ENCODE measurements around the gene SURF2. TPM values are rescaled to one million over a fixed set of nuclear protein-coding genes. Genes with fewer than 3 reads are reported as not detected.
A peak's percentile ranks its signal among the peaks of the same experiment; 100 is the strongest.

Gene SURF2
- total RNA-seq, 1 donor from 2014 or later: 9.0 TPM

DNA sequence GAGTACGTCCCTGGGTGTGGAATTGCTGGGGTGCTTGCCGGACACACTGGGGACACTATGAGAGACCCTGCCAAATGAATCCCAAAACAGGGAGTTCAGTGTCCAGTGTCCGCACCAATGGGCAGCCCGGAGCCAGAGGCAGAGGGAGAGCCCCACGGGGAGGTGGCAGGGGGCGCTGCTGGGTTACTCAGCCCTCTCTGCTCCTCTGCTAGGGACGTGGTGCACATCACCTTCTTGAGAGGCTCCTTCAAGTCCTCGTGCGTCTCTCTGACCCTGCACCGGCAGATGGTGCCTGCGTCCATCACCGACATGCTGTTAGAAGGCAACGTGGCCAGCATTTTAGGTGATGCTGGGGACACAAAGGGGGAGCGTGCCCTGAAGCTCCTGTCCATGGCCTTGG is 40.6 kb downstream of the SURF2 start:
- ATAC-seq (peak; percentile 45), DNase-seq (ENCODE audit: low spot score) (no peak)

DNA sequence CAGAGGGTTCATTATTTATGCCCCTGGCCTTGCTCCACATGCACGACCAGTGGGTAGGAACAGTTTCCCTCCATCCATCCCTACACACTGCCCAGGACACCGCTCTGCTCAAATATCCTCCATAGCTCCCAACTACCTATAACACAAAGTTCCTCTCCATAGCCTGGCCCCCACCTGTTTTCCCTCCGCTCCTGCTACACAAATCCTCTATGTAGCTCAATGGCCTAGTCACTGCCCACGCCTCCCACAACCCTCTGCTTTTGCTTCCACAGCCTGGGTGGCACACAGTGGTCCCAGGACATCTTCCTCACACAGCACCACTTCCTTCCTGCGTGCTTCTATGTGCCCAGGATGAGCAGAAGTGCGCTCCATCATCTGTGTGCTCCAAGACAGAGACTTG is 41.0 kb downstream of the SURF2 start:
- DNase-seq (ENCODE audit: low spot score): no peak
- ATAC-seq: no peak

DNA sequence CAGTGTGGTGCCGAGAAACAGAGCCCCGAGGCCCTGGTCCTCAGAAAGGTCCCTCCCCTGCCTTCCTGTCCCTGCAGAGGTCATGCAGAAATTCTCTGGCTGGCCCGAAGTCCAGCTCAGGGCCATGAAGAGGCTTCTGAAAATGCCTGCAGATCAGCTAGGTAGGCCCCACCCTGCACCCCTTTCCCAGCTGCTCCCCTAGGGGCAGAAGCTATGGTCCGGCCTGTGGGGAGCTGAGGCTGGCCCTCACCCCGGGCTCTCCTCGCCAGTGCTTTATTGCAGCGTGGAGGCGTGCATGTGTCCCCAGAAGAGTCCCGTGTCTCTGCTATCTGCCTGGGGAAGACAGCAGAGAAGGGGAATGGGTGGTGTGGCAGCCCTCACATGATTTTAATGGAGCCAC is 41.5 kb downstream of the SURF2 start:
- DNase-seq (ENCODE audit: low spot score): no peak

DNA sequence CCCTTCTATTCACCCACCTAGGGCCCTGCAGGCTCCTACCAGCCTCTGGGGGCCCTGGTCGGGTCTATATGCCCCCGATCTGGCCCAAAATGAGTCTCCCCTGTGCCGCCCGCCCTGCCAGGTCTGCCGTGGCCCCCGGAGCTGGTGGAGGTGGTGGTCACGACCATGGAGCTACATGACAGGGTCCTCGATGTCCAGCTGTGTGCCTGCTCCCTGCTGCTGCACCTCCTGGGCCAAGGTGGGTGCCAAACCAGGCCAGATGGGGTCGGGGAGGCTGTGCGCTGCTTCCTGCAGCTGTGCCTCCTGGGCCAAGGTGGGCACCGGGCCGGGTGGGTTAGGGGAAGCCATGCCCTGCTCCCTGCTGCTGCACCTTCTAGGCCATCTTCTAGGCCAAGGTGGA is 43.9 kb downstream of the SURF2 start:
- ATAC-seq: no peak
- no peak for DNase-seq (ENCODE audit: low spot score)

More for the DNA sequence above, 41.5 kb downstream of the SURF2 start:
- ATAC-seq: no peak

DNA sequence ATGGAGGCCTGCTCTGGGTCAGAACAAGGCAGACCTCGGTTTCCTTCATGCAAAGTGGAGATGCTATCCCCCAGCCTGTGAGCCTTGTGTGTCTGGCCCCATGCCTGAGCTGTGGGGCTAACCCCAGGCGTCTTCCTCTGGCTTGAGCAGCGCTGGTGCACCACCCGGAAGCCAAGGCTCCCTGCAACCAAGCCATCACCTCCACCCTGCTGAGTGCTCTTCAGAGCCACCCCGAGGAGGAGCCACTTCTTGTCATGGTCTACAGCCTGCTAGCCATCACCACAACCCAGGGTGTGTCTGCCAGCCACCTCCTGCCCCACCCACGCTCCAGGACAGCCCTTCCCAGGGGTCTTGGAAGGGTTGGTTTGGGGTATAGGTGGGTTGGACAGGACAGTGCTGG is 45.2 kb downstream of the SURF2 start:
- DNase-seq (ENCODE audit: low spot score): no peak

DNA sequence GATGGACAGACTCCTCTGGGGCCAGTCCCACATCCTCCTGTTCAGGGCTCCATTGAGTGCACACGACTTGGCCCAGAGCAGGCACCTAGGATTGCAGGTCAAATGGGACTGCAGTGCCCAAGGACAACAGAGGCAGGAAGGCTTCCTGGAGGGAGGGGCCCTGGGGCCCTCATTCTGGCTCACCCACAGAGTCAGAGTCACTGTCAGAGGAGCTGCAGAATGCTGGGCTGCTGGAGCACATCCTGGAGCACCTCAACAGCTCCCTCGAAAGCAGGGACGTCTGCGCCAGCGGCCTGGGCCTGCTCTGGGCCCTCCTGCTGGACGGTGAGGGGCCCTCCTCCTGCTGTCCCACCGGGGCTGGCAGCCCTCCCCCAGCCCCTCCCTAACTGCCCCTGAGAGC is 46.3 kb downstream of the SURF2 start:
- DNase-seq (ENCODE audit: low spot score) (no peak), ATAC-seq (no peak)

More for the DNA sequence above, 45.2 kb downstream of the SURF2 start:
- no peak for ATAC-seq

DNA sequence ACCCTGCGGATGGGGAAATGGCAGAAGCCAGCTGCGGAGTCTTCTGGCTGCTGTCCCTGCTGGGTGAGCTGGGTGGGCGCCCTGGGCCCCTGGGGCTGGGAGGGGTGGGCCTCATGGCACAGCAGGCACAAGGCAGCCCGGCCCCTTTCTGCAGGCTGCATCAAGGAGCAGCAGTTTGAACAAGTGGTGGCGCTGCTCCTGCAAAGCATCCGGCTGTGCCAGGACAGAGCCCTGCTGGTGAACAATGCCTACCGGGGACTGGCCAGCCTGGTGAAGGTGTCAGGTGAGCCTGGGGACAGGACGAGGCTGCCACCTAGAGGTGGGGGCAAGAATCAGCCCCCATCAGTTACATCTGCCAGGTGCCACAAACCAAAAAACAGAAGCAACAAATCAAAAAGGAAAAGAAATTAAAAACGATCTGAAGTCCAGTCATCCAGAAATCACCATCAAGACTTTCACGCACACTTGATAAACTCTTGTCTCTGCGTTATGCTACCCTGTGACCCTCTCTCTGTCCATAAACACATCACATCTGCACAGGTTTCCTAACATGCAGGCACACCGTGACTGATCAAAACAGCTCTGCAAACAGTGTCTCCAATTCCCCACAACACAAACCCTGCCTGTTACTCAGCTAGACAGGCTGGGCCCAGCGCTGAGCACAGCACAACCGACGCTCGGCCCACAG is 47.6 kb downstream of the SURF2 start:
- DNase-seq (ENCODE audit: low spot score) (peak; percentile 59), ATAC-seq (peak; percentile 77)

DNA sequence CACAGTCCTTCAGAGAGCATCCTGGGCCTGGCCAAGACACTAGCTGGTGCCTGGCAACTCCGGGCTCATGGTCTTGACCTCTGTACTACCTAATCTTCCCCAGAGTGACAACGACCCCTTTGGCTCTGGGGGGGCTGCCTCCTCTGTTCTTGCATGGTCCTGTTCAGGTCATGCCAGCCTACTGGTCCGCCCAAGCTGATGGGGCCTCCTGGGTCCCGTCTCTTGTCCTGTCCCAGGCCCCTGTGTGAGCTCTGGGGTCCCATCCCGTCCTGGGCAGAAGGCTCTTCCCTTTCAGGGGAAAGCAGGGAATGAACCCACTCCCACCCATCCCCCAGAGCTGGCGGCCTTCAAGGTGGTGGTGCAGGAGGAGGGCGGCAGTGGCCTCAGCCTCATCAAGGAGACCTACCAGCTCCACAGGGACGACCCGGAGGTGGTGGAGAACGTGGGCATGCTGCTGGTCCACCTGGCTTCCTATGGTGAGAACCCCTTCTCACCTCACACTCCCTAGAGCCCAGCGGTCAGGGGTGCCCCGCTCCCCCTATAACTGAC is 48.2 kb downstream of the SURF2 start:
- ATAC-seq (no peak), DNase-seq (ENCODE audit: low spot score) (no peak)

DNA sequence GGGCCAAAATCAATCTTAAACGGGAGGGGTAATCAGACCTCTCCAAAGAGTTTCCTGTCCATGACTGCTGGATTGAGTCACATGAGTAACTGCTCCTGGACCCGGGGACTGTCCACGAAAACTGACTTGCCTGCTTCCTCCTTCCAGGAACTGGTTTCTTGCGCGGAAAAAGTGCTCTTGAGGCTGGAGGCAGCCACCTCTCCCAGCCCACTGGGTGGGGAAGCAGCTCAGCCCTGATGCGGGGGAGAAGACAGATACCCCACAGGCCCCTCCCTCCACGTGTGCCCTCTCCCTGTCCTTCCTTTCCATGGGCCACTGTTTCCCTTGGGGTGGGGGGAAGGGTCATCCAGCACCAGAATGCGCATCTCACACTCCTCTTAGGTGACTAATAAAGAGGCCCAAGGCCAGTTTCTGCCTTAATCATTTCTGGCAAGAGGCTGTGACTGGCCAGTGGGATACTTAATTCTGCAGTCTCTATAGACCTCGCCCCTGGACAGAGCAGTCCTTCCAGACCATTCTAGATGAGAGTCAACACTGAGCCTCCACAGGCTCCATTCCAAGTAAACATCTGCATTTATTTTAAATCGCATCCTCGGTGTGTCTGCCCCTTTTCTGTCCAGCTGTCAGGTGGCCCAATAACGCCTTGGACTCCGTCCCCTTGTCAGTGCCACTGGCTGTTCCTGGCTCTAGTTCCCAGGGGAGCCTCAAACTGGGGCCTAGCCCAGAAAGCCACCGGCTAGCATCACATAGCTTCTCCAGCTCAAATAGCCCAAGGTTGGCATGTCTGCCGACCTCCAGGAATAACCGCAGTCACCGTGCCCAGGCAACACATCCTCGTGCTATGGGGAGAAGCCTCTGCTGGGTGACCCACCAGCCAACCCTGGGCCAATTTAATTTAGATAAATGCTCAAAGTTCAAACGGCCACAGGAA is 49.4 kb downstream of the SURF2 start:
- ATAC-seq (peak; percentile 16), DNase-seq (ENCODE audit: low spot score) (no peak)

DNA sequence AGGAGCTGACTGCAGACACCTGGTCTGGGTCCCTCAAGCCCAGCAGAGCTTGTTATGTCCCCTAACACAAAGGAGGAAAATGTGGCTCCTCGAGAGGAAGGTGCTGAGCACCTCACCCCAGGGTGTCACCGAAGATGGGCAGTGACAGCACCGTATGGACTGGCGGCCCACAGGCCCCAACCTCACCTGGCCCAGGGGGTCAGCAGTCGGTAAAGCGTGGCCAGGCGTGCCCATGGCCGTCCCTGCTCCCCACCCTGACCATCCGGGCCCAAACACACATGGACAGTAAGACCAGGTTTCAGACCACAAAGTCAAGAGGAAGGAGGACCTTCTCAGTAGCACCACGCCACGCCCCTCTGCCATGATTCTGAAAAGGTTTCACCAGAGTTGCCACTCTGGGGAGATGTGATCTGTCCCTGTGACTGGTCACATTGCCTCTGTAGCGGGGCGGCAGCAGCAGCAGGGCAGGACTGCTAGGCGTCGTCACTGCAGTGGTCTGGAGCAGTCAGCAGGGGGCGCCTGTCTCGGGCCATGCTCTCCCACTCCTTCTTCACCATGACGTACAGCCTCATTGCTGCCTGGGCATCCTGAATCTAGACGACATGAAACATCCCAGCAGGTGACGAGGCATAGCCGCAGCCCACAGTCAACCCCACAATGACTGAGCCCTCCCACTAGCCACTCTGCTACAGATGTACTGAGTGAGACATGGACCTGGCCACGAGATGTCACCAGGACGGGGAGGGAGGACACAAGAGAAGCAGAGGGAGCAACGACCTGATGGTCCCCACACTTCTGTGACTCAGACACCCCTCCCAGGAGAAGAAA is 50.3 kb downstream of the SURF2 start:
- ATAC-seq (peak; percentile 90), DNase-seq (ENCODE audit: low spot score) (peak; percentile 74)

DNA sequence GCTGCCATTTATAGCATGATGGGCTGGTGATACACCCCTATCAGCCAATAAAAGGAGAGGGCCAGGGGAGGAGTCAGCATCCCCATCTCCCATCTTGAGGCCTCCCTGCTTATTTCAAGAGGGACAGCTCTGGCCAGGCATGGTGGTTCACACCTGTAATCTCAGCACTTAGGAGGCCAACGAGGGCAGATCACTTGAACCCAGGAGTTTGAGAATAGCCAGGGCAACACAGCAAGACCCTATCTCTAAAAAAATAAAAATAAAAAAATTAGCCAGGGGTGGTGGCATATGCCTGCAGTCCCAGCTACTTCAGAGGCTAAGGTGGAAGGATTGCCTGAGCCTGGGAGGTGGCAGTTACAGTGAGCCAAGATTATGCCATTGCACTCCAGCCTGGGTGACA is 51.7 kb downstream of the SURF2 start:
- DNase-seq (ENCODE audit: low spot score) (no peak), ATAC-seq (no peak)

Other genes starting within 250 kb of the SURF2 start
- gene RALGDS, start 235.3 kb upstream of the SURF2 start, total RNA-seq: 4.7 TPM
- gene GBGT1, start 192.6 kb upstream of the SURF2 start, total RNA-seq: 1.2 TPM
- gene OBP2B, start 147.3 kb upstream of the SURF2 start, total RNA-seq: not detected
- gene ABO, start 81.3 kb upstream of the SURF2 start, total RNA-seq: 0.03 TPM
- 9.7 TPM for gene SURF6, start 20.4 kb upstream of the SURF2 start, total RNA-seq
- 10.3 TPM for gene MED22, start 8.4 kb upstream of the SURF2 start, total RNA-seq
- gene RPL7A, start 8.3 kb upstream of the SURF2 start, total RNA-seq: 609 TPM
- gene SURF1, start 63 bp upstream of the SURF2 start, total RNA-seq: 59.9 TPM
- 225 TPM for gene SURF4, start 19.5 kb downstream of the SURF2 start, total RNA-seq
- gene STKLD1, start 19.8 kb downstream of the SURF2 start, total RNA-seq: 0.83 TPM
- gene REXO4, start 61.5 kb downstream of the SURF2 start, total RNA-seq: 12.3 TPM
- gene ADAMTS13, start 65.8 kb downstream of the SURF2 start, total RNA-seq: 21.4 TPM
- 30.0 TPM for gene CACFD1, start 103.4 kb downstream of the SURF2 start, total RNA-seq
- gene SLC2A6, start 122.5 kb downstream of the SURF2 start, total RNA-seq: 1.3 TPM
- gene MYMK, start 168.4 kb downstream of the SURF2 start, total RNA-seq: not detected
- gene ADAMTSL2, start 178.2 kb downstream of the SURF2 start, total RNA-seq: 18.0 TPM

Measured in left lobe of liver (tissue), 2 donors.